Measurements from ENCODE around the gene GRK5. TPM values are rescaled to one million over a fixed set of nuclear protein-coding genes. Genes with fewer than 3 reads are reported as not detected.
A peak's percentile ranks its signal among the peaks of the same experiment; 100 is the strongest.

Gene GRK5
- total RNA-seq, 6 experiments from 2014 or later, result 5.9 to 11.5 (median 7.9) TPM

DNA sequence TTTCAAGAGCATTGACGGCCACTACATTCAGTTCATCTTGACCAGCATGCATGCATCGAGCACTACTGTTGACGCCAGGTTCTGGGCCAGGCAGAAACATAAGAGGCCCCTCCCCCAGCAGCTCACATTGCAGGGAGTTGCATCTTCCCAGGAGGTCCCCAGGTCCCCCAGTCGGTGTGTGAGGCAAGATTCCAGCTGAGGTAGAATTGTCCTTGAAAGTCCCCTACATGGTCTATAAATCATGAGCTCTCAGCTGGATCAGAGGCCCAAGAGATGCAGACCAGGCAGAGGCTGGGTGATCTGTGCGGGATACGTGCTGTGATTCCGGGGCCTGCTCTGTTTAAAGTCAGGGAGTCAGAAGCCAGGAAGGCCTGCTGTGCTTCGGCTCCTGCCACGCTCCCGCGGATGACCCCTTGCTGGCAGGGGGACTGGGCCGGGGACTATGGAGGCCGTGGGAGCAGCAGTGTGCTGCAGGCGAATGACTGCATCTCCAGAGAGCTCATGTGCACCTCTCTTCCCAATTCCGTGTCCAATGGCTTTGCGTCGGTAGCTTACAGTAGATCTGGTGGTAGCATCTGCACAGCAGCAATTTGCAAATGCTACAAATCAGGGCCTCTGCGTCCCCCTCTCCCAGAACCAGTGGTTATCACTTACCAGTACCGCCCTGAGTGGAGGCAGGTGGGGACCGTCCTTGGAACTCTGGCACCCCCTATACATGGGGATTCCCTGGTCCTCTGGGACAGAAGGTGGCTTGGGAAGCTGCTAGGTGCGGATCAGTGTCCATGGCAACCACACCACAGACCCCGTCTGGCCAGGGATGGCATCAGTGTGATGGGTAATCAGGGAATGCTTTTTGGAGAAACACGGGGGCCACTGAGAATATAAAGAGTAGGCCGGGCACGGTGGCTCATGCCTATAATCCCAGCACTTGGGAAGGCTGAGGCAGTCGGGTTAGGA is 241.5 kb downstream of the GRK5 start:
- H3K9me3 ChIP-seq, result no peaks in the 10 kb centered on the region
- H3K4me3 ChIP-seq, result no peak overlapping the region
- H3K4me1 ChIP-seq, result no peaks in the 10 kb centered on the region
- ATAC-seq, result no peak
- no peaks in the 10 kb centered on the region for H3K27me3 ChIP-seq
- no peak for TF ChIP-seq CTCF (IDR thresholded peaks at IDR 0.05)
- TF ChIP-seq POLR2A (IDR thresholded peaks at IDR 0.05), result no peak
- WGBS (ENCODE audit: insufficient coverage, low coverage, low lambda C conversion rate, missing lambda C conversion rate), result 85% methylated on average over 9 of the region's 26 CpGs
- DNase-seq, result peak in 1 of 3 donors; percentile 43
- no peak overlapping the region for H3K27ac ChIP-seq
- no peaks in the 10 kb centered on the region for H3K36me3 ChIP-seq
- intact Hi-C loops (cut with DNase I), result loop anchor here (10.0 kb wide), 1 partner anchor 254 kb away; no protein-coding TSS in a partner anchor

DNA sequence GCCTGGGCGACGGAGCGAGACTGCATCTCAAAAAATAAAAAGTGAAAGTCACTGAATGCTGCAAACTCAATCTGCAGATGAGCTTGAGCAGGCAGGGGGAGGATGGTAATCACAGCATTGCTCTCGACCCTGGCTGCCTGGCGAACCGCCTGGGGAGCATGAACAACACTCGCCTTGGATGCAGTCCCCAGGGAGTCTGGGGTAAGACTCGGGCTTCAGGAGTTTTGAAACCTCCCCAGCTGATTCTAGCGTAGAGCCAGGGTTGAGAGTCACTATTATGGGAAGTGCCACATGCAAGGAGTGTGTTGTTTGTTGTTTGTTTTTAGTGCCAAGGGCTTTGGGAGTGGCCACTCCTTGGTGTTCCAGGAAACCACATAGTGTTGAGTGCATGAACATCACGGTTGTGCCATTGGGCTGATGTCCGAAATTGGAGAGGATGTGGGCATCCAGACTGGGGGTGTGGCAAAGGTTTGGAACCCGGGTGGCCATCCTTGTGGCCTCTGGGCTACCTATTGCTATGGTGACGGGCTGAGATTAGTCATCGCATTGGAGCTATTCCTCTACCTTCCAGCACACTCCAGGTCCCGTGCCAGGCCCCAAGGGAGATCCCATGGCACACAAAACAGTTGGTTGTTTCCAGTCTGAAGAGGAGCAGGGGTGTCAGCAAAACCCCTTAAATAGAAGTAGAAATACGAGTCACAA is 242.5 kb downstream of the GRK5 start:
- 82% methylated on average over 8 of the region's 16 CpGs for WGBS (ENCODE audit: insufficient coverage, low coverage, low lambda C conversion rate, missing lambda C conversion rate)
- Histone ChIP-seq H3K4me1 (no peaks in the 10 kb centered on the region), H3K36me3 (no peaks in the 10 kb centered on the region), H3K4me3 (no peak overlapping the region), H3K27ac (no peak overlapping the region), H3K27me3 (no peaks in the 10 kb centered on the region), H3K9me3 (no peaks in the 10 kb centered on the region)
- no peak for ATAC-seq
- DNase-seq, result peak in 1 of 3 donors; percentile 32
- intact Hi-C loops (cut with DNase I), result loop anchor here (10.0 kb wide), 1 partner anchor 255 kb away; no protein-coding TSS in a partner anchor
- no peak for TF ChIP-seq CTCF (IDR thresholded peaks at IDR 0.05)
- no peak for TF ChIP-seq POLR2A (IDR thresholded peaks at IDR 0.05)

DNA sequence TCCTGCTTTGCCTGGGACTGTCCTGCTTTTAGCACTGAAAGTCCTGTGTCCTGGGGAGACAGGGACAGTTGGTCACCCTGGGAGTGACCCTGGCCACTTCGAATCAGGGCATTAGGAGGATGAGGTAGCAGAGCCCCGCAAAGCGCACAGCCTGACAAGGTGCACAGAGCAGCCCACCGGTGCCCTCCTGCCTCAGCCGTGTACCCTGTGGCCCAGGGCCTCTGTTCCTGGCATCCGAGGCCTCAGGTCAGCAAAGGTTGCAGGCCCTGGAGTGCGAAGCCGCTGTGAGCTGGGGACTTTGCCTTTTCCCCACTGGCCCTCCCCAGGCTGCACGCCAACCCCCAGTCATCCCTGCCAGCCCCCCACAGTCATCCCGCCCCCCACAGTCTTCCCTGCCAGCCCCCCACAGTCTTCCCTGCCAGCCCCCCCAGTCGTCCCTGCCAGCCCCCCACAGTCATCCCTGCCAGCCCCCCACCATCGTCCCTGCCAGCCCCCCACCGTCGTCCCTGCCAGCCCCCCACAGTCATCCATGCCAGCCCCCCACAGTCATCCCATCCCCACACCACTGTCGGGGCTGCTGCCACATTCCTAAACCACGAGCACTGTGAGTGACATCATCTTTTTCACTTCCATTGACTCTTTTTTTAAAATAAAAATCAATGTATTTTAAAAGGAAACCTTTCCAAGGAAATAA is 243.4 kb downstream of the GRK5 start:
- no peaks in the 10 kb centered on the region for H3K4me1 ChIP-seq
- H3K9me3 ChIP-seq, result no peaks in the 10 kb centered on the region
- no peak overlapping the region for H3K4me3 ChIP-seq
- TF ChIP-seq POLR2A (IDR thresholded peaks at IDR 0.05) (no peak), CTCF (IDR thresholded peaks at IDR 0.05) (no peak)
- ATAC-seq (no peak), DNase-seq (peak in 1 of 3 donors; percentile 20)
- intact Hi-C loops (cut with DNase I), result no loop called here
- no peak overlapping the region for H3K27ac ChIP-seq
- no peaks in the 10 kb centered on the region for H3K36me3 ChIP-seq
- H3K27me3 ChIP-seq, result no peaks in the 10 kb centered on the region
- WGBS (ENCODE audit: insufficient coverage, low coverage, low lambda C conversion rate, missing lambda C conversion rate), result 70% methylated on average over 7 of the region's 16 CpGs

GRCh38 chr10:119451300-119451896 is 244.0 kb downstream of the GRK5 start:
- H3K36me3 ChIP-seq, result no peaks in the 10 kb centered on the region
- ATAC-seq, result no peak
- no peaks in the 10 kb centered on the region for H3K27me3 ChIP-seq
- TF ChIP-seq POLR2A (IDR thresholded peaks at IDR 0.05) (no peak), CTCF (IDR thresholded peaks at IDR 0.05) (no peak)
- intact Hi-C loops (cut with DNase I), result no loop called here
- H3K27ac ChIP-seq, result no peak overlapping the region
- H3K9me3 ChIP-seq, result no peaks in the 10 kb centered on the region
- no peak overlapping the region for H3K4me3 ChIP-seq
- no peaks in the 10 kb centered on the region for H3K4me1 ChIP-seq
- DNase-seq, result peak in 1 of 3 donors; percentile 22
- WGBS (ENCODE audit: insufficient coverage, low coverage, low lambda C conversion rate, missing lambda C conversion rate), result 93% methylated on average over 12 of the region's 16 CpGs

Measured in right lobe of liver (tissue), 6 donors.